Neuronal stem cell (in vitro differentiated cells): Measurements from ENCODE around the gene ARFGEF3.

ENCODE experiments used
- DNase-seq: peaks from one replicate; pipeline ENCODE4 v3.0.0-alpha.2; 2013; ENCODE audit warnings: low spot score
- H2AFZ ChIP-seq: one replicate; pipeline ENCODE4 v1.6.1; 2013; ENCODE audit warnings: mild to moderate bottlenecking, low read length, inconsistent platforms
- H2AK5ac ChIP-seq: 2 replicates; pipeline ENCODE4 v1.6.1; 2013; ENCODE audit warnings: low read depth, mild to moderate bottlenecking, inconsistent platforms, low read length, moderate library complexity, mixed read lengths
- H2BK120ac ChIP-seq: 2 replicates; pipeline ENCODE4 v1.6.1; 2013; ENCODE audit warnings: low read depth, mild to moderate bottlenecking, inconsistent platforms, low read length, moderate library complexity, mixed read lengths
- H2BK12ac ChIP-seq: one replicate; pipeline ENCODE4 v1.6.1; 2013; ENCODE audit warnings: low read length, inconsistent platforms
- H2BK15ac ChIP-seq: 2 replicates; pipeline ENCODE4 v1.6.1; 2013; ENCODE audit warnings: mild to moderate bottlenecking, low read length, inconsistent platforms, mixed read lengths
- H2BK5ac ChIP-seq: one replicate; pipeline ENCODE4 v1.6.1; 2013; ENCODE audit warnings: inconsistent platforms, mild to moderate bottlenecking, low read length, moderate library complexity
- H3K14ac ChIP-seq: one replicate; pipeline ENCODE4 v1.6.1; 2013; ENCODE audit warnings: low read length, inconsistent platforms
- H3K18ac ChIP-seq: 2 replicates; pipeline ENCODE4 v1.6.1; 2013; ENCODE audit warnings: low read length, inconsistent platforms
- H3K23ac ChIP-seq: 2 replicates; pipeline ENCODE4 v1.6.1; 2013; ENCODE audit warnings: low read depth, mild to moderate bottlenecking, mixed read lengths, low read length, inconsistent platforms; ENCODE audit not compliant: poor library complexity
- H3K27ac ChIP-seq: replicated peaks from 3 replicates; pipeline ENCODE4 v1.5.1; 2013; ENCODE audit warnings: low read length, inconsistent platforms
- H3K27me3 ChIP-seq, 3 experiments: 2 replicates each; pipeline ENCODE4 v1.6.1; 2013; ENCODE audit warnings: low read length in 3 of 3, mild to moderate bottlenecking in 2 of 3, inconsistent platforms in 1 of 3, low read depth in 1 of 3, mixed read lengths in 1 of 3, moderate library complexity in 1 of 3; ENCODE audit not compliant: control insufficient read depth in 3 of 3, insufficient read depth in 3 of 3
- H3K36me3 ChIP-seq, 2 donors: replicated peaks in 1 of 2; 2 replicates each; pipeline ENCODE4 v1.6.1; 2013; ENCODE audit warnings: low read length in 2 of 2; ENCODE audit not compliant: control insufficient read depth in 2 of 2, insufficient read depth in 2 of 2
- H3K4ac ChIP-seq: 2 replicates; pipeline ENCODE4 v1.6.1; 2013; ENCODE audit warnings: inconsistent platforms, mild to moderate bottlenecking, low read length, moderate library complexity
- H3K4me1 ChIP-seq, 2 donors: 1 replicate in 1 of 2; 2 replicates in 1 of 2; pipeline ENCODE4 v1.6.1; 2013; ENCODE audit warnings: low read length in 2 of 2, low read depth in 1 of 2; ENCODE audit not compliant: control insufficient read depth in 2 of 2, insufficient read depth in 1 of 2
- H3K4me2 ChIP-seq: one replicate; pipeline ENCODE4 v1.6.1; 2013; ENCODE audit warnings: mild to moderate bottlenecking, low read length, inconsistent platforms; ENCODE audit not compliant: insufficient read depth, poor library complexity, severe bottlenecking
- H3K4me3 ChIP-seq, 2 donors: 2 replicates each; pipeline ENCODE4 v1.5.1; 2013; ENCODE audit warnings: low read length in 2 of 2, mild to moderate bottlenecking in 2 of 2, inconsistent platforms in 1 of 2, moderate library complexity in 1 of 2
- H3K79me1 ChIP-seq: one replicate; pipeline ENCODE4 v1.6.1; 2013; ENCODE audit warnings: low read depth, mild to moderate bottlenecking, inconsistent platforms, low read length, moderate library complexity
- H3K9ac ChIP-seq: one replicate; pipeline ENCODE4 v1.6.1; 2013; ENCODE audit warnings: mild to moderate bottlenecking, low read depth, low read length, inconsistent platforms; ENCODE audit not compliant: poor library complexity
- H3K9me3 ChIP-seq, 2 donors: replicated peaks in 1 of 2; 2 replicates each; pipeline versions ENCODE3 to v1.6.1; 2013; ENCODE audit warnings: low read length in 2 of 2, mild to moderate bottlenecking in 2 of 2, inconsistent platforms in 1 of 2, low read depth in 1 of 2, mixed read lengths in 1 of 2, moderate library complexity in 1 of 2; ENCODE audit not compliant: control insufficient read depth in 2 of 2, insufficient read depth in 1 of 2
- H4K8ac ChIP-seq: one replicate; pipeline ENCODE4 v1.6.1; 2013; ENCODE audit warnings: low read depth, mild to moderate bottlenecking, inconsistent platforms, low read length, moderate library complexity
- H4K91ac ChIP-seq: one replicate; pipeline ENCODE4 v1.6.1; 2013; ENCODE audit warnings: low read length, low read depth, mild to moderate bottlenecking, inconsistent platforms; ENCODE audit not compliant: poor library complexity
- WGBS, 2 donors: extraction: QIAGEN DNeasy Blood & Tissue Kit; methylation state at CpG; one replicate each; pipeline ENCODE4 v1.1.7; 2013; ENCODE audit warnings: missing lambda C conversion rate in 2 of 2, mixed read lengths in 1 of 2; ENCODE audit not compliant: insufficient read length in 2 of 2, insufficient replicate concordance in 1 of 2; ENCODE audit errors: extremely low coverage in 2 of 2; 5-methylcytosine and 5-hydroxymethylcytosine counted together

Gene ARFGEF3

GRCh38 chr6:138296381-138296780 lies 134.6 kb downstream of the ARFGEF3 start:
- Histone ChIP-seq H3K9me3 (no peaks in the 10 kb centered on the region), H2BK120ac (no peak overlapping the region), H2BK15ac (no peak overlapping the region), H3K27me3 (no peaks in the 10 kb centered on the region), H3K14ac (no peak overlapping the region), H2BK12ac (no peak overlapping the region), H2BK5ac (no peak overlapping the region), H3K4me3 (peak overlapping the region in 1 of 2 donors; percentile 20), H3K23ac (no peak overlapping the region), H3K36me3 (peaks cover 0 to 2% of the 10 kb centered on the region in 2 donors), H3K9ac (no peak overlapping the region), H2AFZ (no peak overlapping the region), H3K4ac (no peak overlapping the region), H4K91ac (no peak overlapping the region), H2AK5ac (no peak overlapping the region), H3K4me1 (no peaks in the 10 kb centered on the region), H3K27ac (no peak overlapping the region), H4K8ac (no peak overlapping the region), H3K4me2 (no peak overlapping the region), H3K18ac (no peak overlapping the region), H3K79me1 (no peaks in the 10 kb centered on the region)
- DNase-seq = no peak
- no CpG with 5 or more reads among the region's 9 CpGs for WGBS, 2 donors

- H3K27ac ChIP-seq = no peak overlapping the region
- no peak overlapping the region for H3K4ac ChIP-seq
- H4K8ac ChIP-seq = no peak overlapping the region
- no peak overlapping the region for H2BK120ac ChIP-seq
- no peak overlapping the region for H3K4me2 ChIP-seq
- H3K79me1 ChIP-seq = no peaks in the 10 kb centered on the region
- H2AK5ac ChIP-seq = no peak overlapping the region
- H2BK15ac ChIP-seq = no peak overlapping the region
- H3K9ac ChIP-seq = no peak overlapping the region
- no peaks in the 10 kb centered on the region for H3K9me3 ChIP-seq
- H2BK5ac ChIP-seq = no peak overlapping the region
- no CpG with 5 or more reads among the region's 7 CpGs for WGBS, 2 donors
- no peak overlapping the region for H2AFZ ChIP-seq
- no peak overlapping the region for H3K4me3 ChIP-seq
- H3K14ac ChIP-seq = no peak overlapping the region
- no peaks in the 10 kb centered on the region for H3K4me1 ChIP-seq
- no peak overlapping the region for H2BK12ac ChIP-seq
- H3K18ac ChIP-seq = no peak overlapping the region
- no peaks in the 10 kb centered on the region for H3K27me3 ChIP-seq
- no peak overlapping the region for H4K91ac ChIP-seq
- H3K36me3 ChIP-seq = peaks cover 0 to 2% of the 10 kb centered on the region in 2 donors
- H3K23ac ChIP-seq = no peak overlapping the region
- DNase-seq = no peak
Observed at GRCh38 chr6:138296786-138297185, 135.0 kb downstream of the ARFGEF3 start.

- H3K27me3 ChIP-seq = no peaks in the 10 kb centered on the region
- no peaks in the 10 kb centered on the region for H3K9me3 ChIP-seq
- no CpG with 5 or more reads among the region's 1 CpG for WGBS, 2 donors
Observed at GRCh38 chr6:138297761-138298298, 136.1 kb downstream of the ARFGEF3 start.

GRCh38 chr6:138300469-138300868 lies 138.7 kb downstream of the ARFGEF3 start:
- H3K9me3 ChIP-seq = no peaks in the 10 kb centered on the region
- no peak overlapping the region for H3K9ac ChIP-seq
- no peaks in the 10 kb centered on the region for H3K4me1 ChIP-seq
- H4K91ac ChIP-seq = no peak overlapping the region
- H3K4me2 ChIP-seq = no peak overlapping the region
- H3K36me3 ChIP-seq = peaks cover 0 to 2% of the 10 kb centered on the region in 2 donors
- H2BK5ac ChIP-seq = no peak overlapping the region
- no peaks in the 10 kb centered on the region for H3K79me1 ChIP-seq
- no peak overlapping the region for H3K4me3 ChIP-seq
- H3K23ac ChIP-seq = no peak overlapping the region
- no peak overlapping the region for H2BK120ac ChIP-seq
- H4K8ac ChIP-seq = no peak overlapping the region
- no peak overlapping the region for H2AK5ac ChIP-seq
- no peak overlapping the region for H2BK12ac ChIP-seq
- no peaks in the 10 kb centered on the region for H3K27me3 ChIP-seq
- no peak for DNase-seq
- H3K4ac ChIP-seq = no peak overlapping the region
- H2AFZ ChIP-seq = no peak overlapping the region
- no peak overlapping the region for H3K14ac ChIP-seq
- no peak overlapping the region for H2BK15ac ChIP-seq
- no CpG with 5 or more reads among the region's 4 CpGs for WGBS, 2 donors
- H3K27ac ChIP-seq = no peak overlapping the region
- no peak overlapping the region for H3K18ac ChIP-seq

More at GRCh38 chr6:138297761-138298298, 136.1 kb downstream of the ARFGEF3 start:
- no peaks in the 10 kb centered on the region for H3K79me1 ChIP-seq
- H3K14ac ChIP-seq = no peak overlapping the region
- H3K36me3 ChIP-seq = peaks cover 0 to 2% of the 10 kb centered on the region in 2 donors
- no peak overlapping the region for H3K4ac ChIP-seq
- no peak overlapping the region for H2BK5ac ChIP-seq
- H3K27ac ChIP-seq = no peak overlapping the region
- H3K23ac ChIP-seq = no peak overlapping the region
- no peak overlapping the region for H2AFZ ChIP-seq
- no peak overlapping the region for H3K9ac ChIP-seq
- no peak overlapping the region for H2AK5ac ChIP-seq
- H2BK15ac ChIP-seq = no peak overlapping the region
- no peak overlapping the region for H3K18ac ChIP-seq
- H2BK12ac ChIP-seq = no peak overlapping the region
- no peak for DNase-seq
- no peak overlapping the region for H3K4me3 ChIP-seq
- no peak overlapping the region for H3K4me2 ChIP-seq
- no peaks in the 10 kb centered on the region for H3K4me1 ChIP-seq
- no peak overlapping the region for H2BK120ac ChIP-seq
- no peak overlapping the region for H4K91ac ChIP-seq
- H4K8ac ChIP-seq = no peak overlapping the region
